ENCODE data around the gene MT1F.

DNA sequence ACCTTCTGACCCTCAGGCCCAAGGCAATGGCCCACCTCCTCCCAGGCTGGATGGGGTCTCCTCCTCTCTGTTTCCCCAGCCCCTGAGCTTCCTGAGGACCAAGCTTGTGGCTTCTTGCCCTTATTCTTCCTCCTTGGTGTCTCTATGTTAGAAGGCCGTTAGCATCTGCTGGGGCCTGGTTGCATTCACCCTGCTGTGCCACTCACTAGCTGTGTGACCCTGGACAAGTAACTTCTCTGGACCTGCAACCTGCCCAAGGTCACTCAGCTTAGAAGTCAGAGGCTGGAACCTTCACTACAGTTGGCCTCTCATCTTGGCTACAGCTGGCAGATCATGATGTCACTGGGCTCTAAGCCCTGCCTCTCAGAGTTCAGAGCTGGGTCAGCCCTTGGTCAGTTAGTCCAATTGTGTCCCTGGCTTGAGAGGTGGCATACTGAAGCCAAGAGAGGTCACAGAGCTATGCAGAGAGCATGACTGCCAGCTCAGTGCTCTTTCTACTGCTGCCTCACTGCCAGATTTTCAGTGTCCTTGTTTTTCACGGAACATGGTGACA is 46.4 kb upstream of the MT1F start:
- TF ChIP-seq POLR2AphosphoS5 (IDR thresholded peaks at IDR 0.05), result peak in 1 of 3 donors; percentile 15
- no peak for TF ChIP-seq CTCF (IDR thresholded peaks at IDR 0.05)

All from suprapubic skin (tissue), 3 donors.